Activated effector memory CD4-positive, alpha-beta T cell treated with anti-CD3 and anti-CD28 coated beads, Interleukin-2, amount 50 U/mL, for 16 hours (primary cell): ENCODE measurements around the gene HRNR.

Experiments
- DNase-seq: peaks from one replicate; pipeline ENCODE4 v3.0.0-alpha.2; 2020

HRNR gene

GRCh38 chr1:152188673-152189591, 35.1 kb downstream of the HRNR start:
- peak; percentile 94 for DNase-seq

- DNase-seq, result no peak
These were observed 37.3 kb downstream of the HRNR start for GRCh38 chr1:152186556-152187285.

- DNase-seq, result peak; percentile 65
These were observed 38.2 kb downstream of the HRNR start for GRCh38 chr1:152185544-152186391.

- no peak for DNase-seq
These were observed 41.0 kb downstream of the HRNR start for GRCh38 chr1:152182944-152183361.

GRCh38 chr1:152182431-152182830, 41.6 kb downstream of the HRNR start:
- DNase-seq, result no peak

- DNase-seq, result no peak
These were observed 44.4 kb downstream of the HRNR start for GRCh38 chr1:152179566-152179965.

- DNase-seq, result no peak
These were observed 53.6 kb downstream of the HRNR start for GRCh38 chr1:152170287-152170905.

GRCh38 chr1:152169366-152170025, 54.5 kb downstream of the HRNR start:
- DNase-seq, result no peak

GRCh38 chr1:152168535-152168868, 55.5 kb downstream of the HRNR start:
- DNase-seq, result no peak

- no peak for DNase-seq
These were observed 56.0 kb downstream of the HRNR start for GRCh38 chr1:152167835-152168534.

GRCh38 chr1:152166966-152167365, 57.0 kb downstream of the HRNR start:
- DNase-seq, result no peak

GRCh38 chr1:152165286-152166077, 58.5 kb downstream of the HRNR start:
- DNase-seq, result no peak

GRCh38 chr1:152164517-152165136, 59.4 kb downstream of the HRNR start:
- no peak for DNase-seq

GRCh38 chr1:152162792-152163463, 61.1 kb downstream of the HRNR start:
- no peak for DNase-seq
